CD14-positive monocyte (primary cell): ENCODE results near the gene ADGRF1. TPM values are rescaled to one million over a fixed set of nuclear protein-coding genes. Genes with fewer than 3 reads are reported as not detected.

Experiments used
- DNase-seq, 3 donors: peaks; one replicate each; pipeline ENCODE4 v3.0.0-alpha.2; 2011 to 2022
- H2AFZ ChIP-seq: 2 replicates; pipeline ENCODE4 v1.6.0; 2012; ENCODE audit warnings: mild to moderate bottlenecking, low read depth, low read length, inconsistent platforms; ENCODE audit not compliant: insufficient read depth, poor library complexity, severe bottlenecking
- H3K27ac ChIP-seq, 2 donors: 1 replicate in 1 of 2; 2 replicates in 1 of 2; pipeline ENCODE4 v1.5.1; 2012 to 2013; ENCODE audit warnings: low read length in 2 of 2, control low read depth in 1 of 2, inconsistent platforms in 1 of 2, low read depth in 1 of 2, mild to moderate bottlenecking in 1 of 2
- H3K27me3 ChIP-seq, 2 donors: one replicate each; pipeline versions ENCODE4 v1.6.0 to v1.6.1; 2011 to 2013; ENCODE audit warnings: low read length in 2 of 2; ENCODE audit not compliant: control insufficient read depth in 2 of 2, insufficient read depth in 2 of 2
- H3K36me3 ChIP-seq, 2 donors: replicated peaks in 1 of 2; 1 replicate in 1 of 2; 2 replicates in 1 of 2; pipeline versions ENCODE4 v1.5.1 to v1.6.1; 2012 to 2013; ENCODE audit warnings: low read length in 2 of 2, control low read depth in 1 of 2, inconsistent platforms in 1 of 2, mild to moderate bottlenecking in 1 of 2; ENCODE audit not compliant: insufficient read depth in 2 of 2, control insufficient read depth in 1 of 2
- H3K4me1 ChIP-seq, 2 donors: 1 replicate in 1 of 2; 2 replicates in 1 of 2; pipeline versions ENCODE4 v1.5.1 to v1.6.1; 2012 to 2013; ENCODE audit warnings: low read length in 2 of 2, control low read depth in 1 of 2, inconsistent platforms in 1 of 2, mild to moderate bottlenecking in 1 of 2, moderate library complexity in 1 of 2; ENCODE audit not compliant: insufficient read depth in 2 of 2, control insufficient read depth in 1 of 2
- H3K4me2 ChIP-seq: replicated peaks from 2 replicates; pipeline ENCODE3; 2012; ENCODE audit warnings: low read length, moderate library complexity, mild to moderate bottlenecking; ENCODE audit not compliant: poor library complexity, severe bottlenecking; ENCODE audit errors: extremely low read depth
- H3K4me3 ChIP-seq, 3 experiments: fragments of 200-600 bp in 1 of 3; sonication (generic) in 1 of 3; replicated peaks in 1 of 3; 1 replicate in 2 of 3; 2 replicates in 1 of 3; pipeline ENCODE4 v1.5.1; 2011 to 2013; ENCODE audit warnings: low read length in 3 of 3, mild to moderate bottlenecking in 3 of 3, control low read depth in 2 of 3, low read depth in 2 of 3, inconsistent platforms in 1 of 3, moderate library complexity in 1 of 3
- H3K79me2 ChIP-seq: 2 replicates; pipeline ENCODE4 v1.6.0; 2012; ENCODE audit warnings: mild to moderate bottlenecking, control low read depth, inconsistent platforms, low read length, moderate library complexity; ENCODE audit not compliant: insufficient read depth
- H3K9ac ChIP-seq: 2 replicates; pipeline ENCODE4 v1.6.0; 2017; ENCODE audit warnings: low read length, mild to moderate bottlenecking; ENCODE audit not compliant: insufficient read depth, poor library complexity, severe bottlenecking
- H3K9me3 ChIP-seq, 2 donors: replicated peaks in 1 of 2; 1 replicate in 1 of 2; 2 replicates in 1 of 2; pipeline versions ENCODE4 v1.5.1 to v1.6.1; 2012 to 2013; ENCODE audit warnings: low read length in 2 of 2, control low read depth in 1 of 2; ENCODE audit not compliant: control insufficient read depth in 1 of 2, insufficient read depth in 1 of 2
- H4K20me1 ChIP-seq: 2 replicates; pipeline ENCODE4 v1.6.0; 2012; ENCODE audit warnings: mild to moderate bottlenecking, low read length, control low read depth, moderate library complexity; ENCODE audit not compliant: insufficient read depth
- H3K27ac Mint-ChIP-seq, 7 donors: one replicate each; pipeline ENCODE4 v1.8.0; 2020; ENCODE audit warnings: mild to moderate bottlenecking in 7 of 7, mixed read lengths in 7 of 7, moderate library complexity in 6 of 7, inconsistent platforms in 2 of 7
- H3K27me3 Mint-ChIP-seq, 3 donors: one replicate each; pipeline ENCODE4 v1.8.0; 2021 to 2022; ENCODE audit warnings: low read depth in 3 of 3, mild to moderate bottlenecking in 3 of 3, mixed read lengths in 3 of 3, moderate library complexity in 3 of 3, inconsistent platforms in 1 of 3
- H3K36me3 Mint-ChIP-seq, 2 donors: one replicate each; pipeline ENCODE4 v1.8.0; 2020; ENCODE audit warnings: mixed read lengths in 2 of 2, inconsistent platforms in 1 of 2, mild to moderate bottlenecking in 1 of 2
- H3K4me1 Mint-ChIP-seq: one replicate; pipeline ENCODE4 v1.8.0; 2020; ENCODE audit warnings: mild to moderate bottlenecking, mixed read lengths
- H3K4me3 Mint-ChIP-seq, 2 donors: one replicate each; pipeline ENCODE4 v1.8.0; 2020; ENCODE audit warnings: mild to moderate bottlenecking in 2 of 2, mixed read lengths in 2 of 2, moderate library complexity in 1 of 2
- H3K9me3 Mint-ChIP-seq, 7 donors: one replicate each; pipeline ENCODE4 v1.8.0; 2020 to 2022; ENCODE audit warnings: mixed read lengths in 7 of 7, mild to moderate bottlenecking in 6 of 7, moderate library complexity in 6 of 7, inconsistent platforms in 2 of 7
- CTCF ChIP-seq: fragments of 200-600 bp; IDR thresholded peaks from one replicate; pipeline ENCODE4 v1.8.0; 2022; ENCODE audit warnings: antibody characterized with exemption, mild to moderate bottlenecking
- WGBS: methylation state at CpG from one replicate; pipeline ENCODE4 v1.1.5; 2013; ENCODE audit warnings: missing lambda C conversion rate; ENCODE audit not compliant: insufficient coverage; 5-methylcytosine and 5-hydroxymethylcytosine counted together
- intact Hi-C, 2 donors: fragments of 100-400 bp; cut with micrococcal nuclease; formaldehyde crosslinking; loops; one replicate each; pipeline versions ENCODE4 v1.15.0 to v1.15.1; 2023
- polyA plus RNA-seq, 3 donors: library from polyadenylated mRNA; depleted of rRNA in 1 of 3; unstranded in 2 of 3; stranded (reverse) in 1 of 3; fragments of 300-500 nt in 2 of 3; fragments of >200 nt in 1 of 3; fragmentation: Illumina TruSeq in 2 of 3; gene quantifications; 1 replicate in 2 of 3; 2 replicates in 1 of 3; pipeline ENCODE4 v1.2.3, GENCODE V29; 2012 to 2021

ADGRF1 gene
- polyA plus RNA-seq, 3 donors = 0.03 TPM; not detected in 2

GRCh38 chr6:46974786-46975185 lies 67.3 kb downstream of the ADGRF1 start:
- H3K9me3 Mint-ChIP-seq = peaks cover 0 to 2% (median 0%) of the 10 kb centered on the region in 7 donors
- no peaks in the 10 kb centered on the region for H4K20me1 ChIP-seq
- H3K36me3 ChIP-seq = no peaks in the 10 kb centered on the region
- intact Hi-C loops = no loop called here
- H3K27me3 ChIP-seq = no peaks in the 10 kb centered on the region
- no peak for TF ChIP-seq CTCF
- H2AFZ ChIP-seq = no peak overlapping the region
- H3K4me1 Mint-ChIP-seq = peaks cover 11% of the 10 kb centered on the region
- H3K79me2 ChIP-seq = no peaks in the 10 kb centered on the region
- H3K9ac ChIP-seq = no peak overlapping the region
- no peak for DNase-seq
- no peak overlapping the region for H3K4me2 ChIP-seq
- no peaks in the 10 kb centered on the region for H3K9me3 ChIP-seq
- peaks cover 0 to 9% of the 10 kb centered on the region in 2 donors for H3K4me1 ChIP-seq
- no peak overlapping the region for H3K4me3 Mint-ChIP-seq
- no peak overlapping the region for H3K27ac Mint-ChIP-seq
- H3K36me3 Mint-ChIP-seq = no peaks in the 10 kb centered on the region
- WGBS = no CpG with 5 or more reads among the region's 1 CpG
- H3K4me3 ChIP-seq = no peak overlapping the region
- H3K27ac ChIP-seq = no peak overlapping the region
- H3K27me3 Mint-ChIP-seq = no peaks in the 10 kb centered on the region

- WGBS = no CpG with 5 or more reads among the region's 2 CpGs
- no peaks in the 10 kb centered on the region for H3K27me3 ChIP-seq
- Mint-ChIP-seq H3K4me1 (peaks cover 11% of the 10 kb centered on the region), H3K4me3 (no peak overlapping the region), H3K9me3 (peaks cover 0 to 2% (median 0%) of the 10 kb centered on the region in 7 donors), H3K27ac (peak overlapping the region in 1 of 7 donors; percentile 3), H3K27me3 (no peaks in the 10 kb centered on the region), H3K36me3 (no peaks in the 10 kb centered on the region)
- H3K4me1 ChIP-seq = peaks cover 0 to 9% of the 10 kb centered on the region in 2 donors
- H3K4me2 ChIP-seq = no peak overlapping the region
- no peak overlapping the region for H3K4me3 ChIP-seq
- H3K9me3 ChIP-seq = no peaks in the 10 kb centered on the region
- no peak for DNase-seq
- no peak overlapping the region for H3K9ac ChIP-seq
- TF ChIP-seq CTCF = no peak
- H3K36me3 ChIP-seq = no peaks in the 10 kb centered on the region
- intact Hi-C loops = no loop called here
- no peak overlapping the region for H2AFZ ChIP-seq
- H3K27ac ChIP-seq = no peak overlapping the region
- no peaks in the 10 kb centered on the region for H4K20me1 ChIP-seq
- no peaks in the 10 kb centered on the region for H3K79me2 ChIP-seq
Measured at GRCh38 chr6:46973029-46973428, 69.1 kb downstream of the ADGRF1 start.
